Lower lobe of right lung (tissue), 2 donors: ENCODE measurements around the gene SPATA25. TPM values are rescaled to one million over a fixed set of nuclear protein-coding genes. Genes with fewer than 3 reads are reported as not detected.

Source experiments
- ATAC-seq, 2 donors: fragments of 200-7000 bp; cut with Tn5 transposase; one replicate each; pipeline ENCODE4 v1.9.1; 2020 to 2022; ENCODE audit warnings: mild to moderate bottlenecking in 2 of 2, moderate library complexity in 2 of 2
- DNase-seq: peaks from one replicate; pipeline ENCODE4 v3.0.0-alpha.2; 2020
- H3K27ac ChIP-seq: fragments of 200-600 bp; one replicate; pipeline ENCODE4 v1.8.0; 2022
- H3K27me3 ChIP-seq: fragments of 200-600 bp; one replicate; pipeline ENCODE4 v1.8.0; 2022; ENCODE audit warnings: low read depth
- H3K36me3 ChIP-seq: fragments of 200-600 bp; one replicate; pipeline ENCODE4 v1.8.0; 2022; ENCODE audit warnings: mild to moderate bottlenecking
- H3K4me1 ChIP-seq: fragments of 200-600 bp; one replicate; pipeline ENCODE4 v1.8.0; 2022
- H3K4me3 ChIP-seq: fragments of 200-600 bp; one replicate; pipeline ENCODE4 v1.8.0; 2022; ENCODE audit warnings: mild to moderate bottlenecking
- H3K9me3 ChIP-seq: fragments of 200-600 bp; one replicate; pipeline ENCODE4 v1.8.0; 2022
- intact Hi-C: fragments of 100-400 bp; cut with DNase I; formaldehyde crosslinking; loops from one replicate; pipeline ENCODE4 v1.11.0; 2022
- total RNA-seq: library from RNA; stranded (reverse); fragmentation: NEBNext Ultra II Directional; extraction: Animal tissue kit (Norgen Biotek cat#: 25700); gene quantifications from one replicate; pipeline ENCODE4 v1.2.1, GENCODE V29; 2021
- TF ChIP-seq, protein P1 (sequence below): fragments of 200-600 bp; IDR thresholded peaks from one replicate; pipeline ENCODE4 v1.8.0; 2022; ENCODE audit warnings: antibody characterized with exemption, mild to moderate bottlenecking
- donor health status: DM: no; HTN: yes; CAD: no; lungs with severe emphysema.

The SPATA25 gene
- total RNA-seq, 1 donor from 2014 or later, result 1.1 TPM

DNA sequence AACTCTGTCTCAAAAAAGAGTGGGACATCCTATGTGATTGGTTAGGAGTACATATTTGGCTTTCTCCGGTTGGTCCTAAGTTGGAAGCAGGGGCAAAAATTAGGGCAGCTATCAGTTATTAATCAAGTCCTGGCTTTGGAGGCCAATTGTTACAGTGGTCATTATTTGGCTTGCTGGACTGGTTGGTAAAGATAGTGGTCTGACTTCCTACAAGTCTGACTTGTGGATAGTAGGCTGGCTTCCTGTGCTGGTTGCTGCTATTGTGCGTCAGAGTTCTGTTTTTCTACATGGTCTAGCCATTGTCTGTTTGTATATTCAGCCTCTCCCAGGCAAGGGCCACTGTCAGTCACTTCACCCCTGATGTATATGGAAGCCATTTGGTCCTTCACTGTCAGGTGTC is 37.2 kb downstream of the SPATA25 start:
- TF ChIP-seq, protein P1, sequence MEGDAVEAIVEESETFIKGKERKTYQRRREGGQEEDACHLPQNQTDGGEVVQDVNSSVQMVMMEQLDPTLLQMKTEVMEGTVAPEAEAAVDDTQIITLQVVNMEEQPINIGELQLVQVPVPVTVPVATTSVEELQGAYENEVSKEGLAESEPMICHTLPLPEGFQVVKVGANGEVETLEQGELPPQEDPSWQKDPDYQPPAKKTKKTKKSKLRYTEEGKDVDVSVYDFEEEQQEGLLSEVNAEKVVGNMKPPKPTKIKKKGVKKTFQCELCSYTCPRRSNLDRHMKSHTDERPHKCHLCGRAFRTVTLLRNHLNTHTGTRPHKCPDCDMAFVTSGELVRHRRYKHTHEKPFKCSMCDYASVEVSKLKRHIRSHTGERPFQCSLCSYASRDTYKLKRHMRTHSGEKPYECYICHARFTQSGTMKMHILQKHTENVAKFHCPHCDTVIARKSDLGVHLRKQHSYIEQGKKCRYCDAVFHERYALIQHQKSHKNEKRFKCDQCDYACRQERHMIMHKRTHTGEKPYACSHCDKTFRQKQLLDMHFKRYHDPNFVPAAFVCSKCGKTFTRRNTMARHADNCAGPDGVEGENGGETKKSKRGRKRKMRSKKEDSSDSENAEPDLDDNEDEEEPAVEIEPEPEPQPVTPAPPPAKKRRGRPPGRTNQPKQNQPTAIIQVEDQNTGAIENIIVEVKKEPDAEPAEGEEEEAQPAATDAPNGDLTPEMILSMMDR, result no peak

DNA sequence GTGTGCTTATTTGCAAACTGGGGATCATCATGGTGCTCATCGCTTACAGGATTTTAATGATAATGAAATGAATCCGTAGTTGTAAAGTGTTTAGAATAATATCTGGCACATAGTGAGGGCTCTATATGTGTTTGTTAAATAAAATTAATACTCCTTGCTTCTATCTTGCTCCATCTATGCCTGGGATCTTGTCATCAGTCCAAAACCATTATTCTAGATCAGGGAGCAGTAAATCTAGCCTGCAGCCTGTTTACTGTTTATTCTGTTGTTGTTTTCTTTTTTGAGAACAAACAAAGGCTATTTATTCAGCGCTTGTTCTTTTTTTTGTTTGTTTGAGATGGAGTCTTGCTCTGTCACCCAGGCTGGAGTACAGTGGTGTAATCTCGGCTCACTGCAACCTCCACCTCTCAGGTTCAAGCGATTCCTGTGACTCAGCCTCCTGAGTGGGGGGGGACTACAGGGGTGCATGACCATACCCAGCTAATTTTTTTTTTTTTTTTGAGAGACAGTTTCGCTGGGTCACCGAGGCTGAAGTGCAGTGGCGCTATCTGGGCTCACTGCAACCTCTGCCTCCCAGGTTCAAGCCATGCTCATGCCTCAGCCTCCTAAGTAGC is 38.3 kb downstream of the SPATA25 start:
- DNase-seq, result no peak
- H3K4me1 ChIP-seq, result no peaks in the 10 kb centered on the region
- H3K9me3 ChIP-seq, result no peaks in the 10 kb centered on the region
- no peaks in the 10 kb centered on the region for H3K27me3 ChIP-seq
- H3K36me3 ChIP-seq, result peaks cover 70% of the 10 kb centered on the region
- H3K4me3 ChIP-seq, result no peak overlapping the region
- ATAC-seq, result no peak
- H3K27ac ChIP-seq, result no peak overlapping the region
- TF ChIP-seq, protein P1, result no peak
- intact Hi-C loops, result no loop called here

More for the DNA sequence above, 37.2 kb downstream of the SPATA25 start:
- Histone ChIP-seq H3K27me3 (no peaks in the 10 kb centered on the region), H3K4me3 (no peak overlapping the region), H3K36me3 (peaks cover 66% of the 10 kb centered on the region), H3K4me1 (peaks cover 3% of the 10 kb centered on the region), H3K9me3 (no peaks in the 10 kb centered on the region), H3K27ac (no peak overlapping the region)
- DNase-seq (no peak), ATAC-seq (no peak)
- intact Hi-C loops, result no loop called here

DNA sequence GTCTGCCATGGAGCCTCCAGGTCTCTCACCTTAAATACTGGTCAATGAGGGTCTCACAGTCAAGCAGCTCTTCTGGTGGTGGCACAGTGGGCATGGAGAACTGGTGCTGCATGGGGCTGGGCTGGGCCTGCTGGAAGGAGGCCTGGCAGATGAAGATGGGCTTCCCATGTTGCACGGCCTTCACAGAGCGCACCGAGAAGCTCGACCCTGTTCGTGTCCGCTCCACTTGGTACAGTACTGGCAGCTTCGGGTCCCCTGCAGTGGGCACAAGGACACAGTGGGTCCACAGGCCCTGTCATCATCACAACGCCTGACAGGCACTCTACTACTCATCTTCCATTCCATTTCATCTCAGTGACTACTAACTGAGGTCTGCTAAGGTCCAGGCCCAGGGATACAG is 39.0 kb downstream of the SPATA25 start:
- H3K36me3 ChIP-seq, result peaks cover 77% of the 10 kb centered on the region

DNA sequence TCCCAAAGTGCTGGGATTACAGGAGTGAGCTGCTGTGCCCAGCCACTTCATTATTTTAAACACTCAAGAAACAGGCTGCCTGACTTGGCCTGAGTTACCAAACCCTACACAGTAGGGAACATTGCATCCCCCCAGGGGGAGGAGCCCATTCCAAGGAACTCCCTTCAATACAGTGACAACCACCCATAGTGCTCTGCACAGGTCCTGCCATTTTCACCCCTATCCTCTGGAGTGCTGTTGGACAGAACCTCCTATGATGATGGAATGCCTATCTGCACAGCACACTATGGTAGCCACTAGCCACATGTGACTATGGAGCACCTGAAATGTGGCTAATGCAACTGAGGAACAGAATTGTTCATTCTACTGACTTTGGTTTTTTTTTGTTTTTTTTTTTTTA is 42.0 kb downstream of the SPATA25 start:
- H3K4me3 ChIP-seq, result no peak overlapping the region
- H3K9me3 ChIP-seq, result no peaks in the 10 kb centered on the region
- no peak overlapping the region for H3K27ac ChIP-seq
- no peaks in the 10 kb centered on the region for H3K27me3 ChIP-seq
- DNase-seq, result no peak
- no peak for ATAC-seq
- intact Hi-C loops, result no loop called here
- H3K36me3 ChIP-seq, result peaks cover 81% of the 10 kb centered on the region
- TF ChIP-seq, protein P1, result no peak
- H3K4me1 ChIP-seq, result no peaks in the 10 kb centered on the region

More for the DNA sequence above, 39.0 kb downstream of the SPATA25 start:
- DNase-seq (no peak), ATAC-seq (no peak)
- Histone ChIP-seq H3K27ac (no peak overlapping the region), H3K4me1 (no peaks in the 10 kb centered on the region), H3K4me3 (no peak overlapping the region), H3K27me3 (no peaks in the 10 kb centered on the region), H3K9me3 (no peaks in the 10 kb centered on the region)
- intact Hi-C loops, result no loop called here
- TF ChIP-seq, protein P1, result no peak

DNA sequence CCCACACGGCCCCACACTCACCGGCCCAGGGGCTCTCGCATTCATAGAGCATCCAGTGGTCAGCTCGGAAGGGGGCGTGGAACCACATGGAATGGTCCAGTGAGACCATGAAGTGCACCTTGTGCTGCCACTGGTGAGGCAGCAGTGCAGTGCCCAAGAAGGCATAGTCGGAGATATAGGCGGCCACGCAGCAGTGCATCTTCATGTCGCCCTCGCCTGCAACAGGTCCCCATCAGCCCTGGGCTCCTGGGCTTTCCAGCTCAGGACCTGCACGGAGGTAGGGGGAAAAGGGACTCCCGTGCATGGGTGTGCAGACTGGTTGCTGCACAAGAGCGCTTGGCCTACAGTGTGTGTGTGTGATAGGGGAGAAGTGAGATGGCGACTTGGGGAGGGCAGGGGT is 43.9 kb downstream of the SPATA25 start:
- intact Hi-C loops, result no loop called here
- H3K36me3 ChIP-seq, result peaks cover 88% of the 10 kb centered on the region
- H3K4me1 ChIP-seq, result no peaks in the 10 kb centered on the region
- no peak overlapping the region for H3K27ac ChIP-seq
- H3K27me3 ChIP-seq, result no peaks in the 10 kb centered on the region
- ATAC-seq (no peak), DNase-seq (no peak)
- TF ChIP-seq, protein P1, result no peak
- H3K4me3 ChIP-seq, result no peak overlapping the region
- H3K9me3 ChIP-seq, result no peaks in the 10 kb centered on the region
